Measurements from ENCODE around the gene PITPNC1. TPM values are rescaled to one million over a fixed set of nuclear protein-coding genes. Genes with fewer than 3 reads are reported as not detected.

Gene PITPNC1
- total RNA-seq, 2 donors from 2014 or later: 12.5 to 18.1 TPM

- DNase-seq (ENCODE audit: low spot score): no peak
- H3K4me3 ChIP-seq: no peak overlapping the region
- no peak for TF ChIP-seq CTCF (IDR thresholded peaks at IDR 0.05)
- no peaks in the 10 kb centered on the region for H3K9me3 ChIP-seq
- H3K27ac ChIP-seq: no peak overlapping the region
- no peaks in the 10 kb centered on the region for H3K27me3 ChIP-seq
- H3K4me1 ChIP-seq: no peaks in the 10 kb centered on the region
- H3K36me3 ChIP-seq: peaks cover 87% of the 10 kb centered on the region
These were observed 33.8 kb upstream of the PITPNC1 start for GRCh38 chr17:67343237-67343636.

GRCh38 chr17:67347826-67348225 lies 29.3 kb upstream of the PITPNC1 start:
- no peaks in the 10 kb centered on the region for H3K27me3 ChIP-seq
- H3K4me3 ChIP-seq: no peak overlapping the region
- H3K9me3 ChIP-seq: no peaks in the 10 kb centered on the region
- no peak for DNase-seq (ENCODE audit: low spot score)
- no peak overlapping the region for H3K27ac ChIP-seq
- peaks cover 84% of the 10 kb centered on the region for H3K36me3 ChIP-seq
- TF ChIP-seq CTCF (IDR thresholded peaks at IDR 0.05): no peak
- H3K4me1 ChIP-seq: no peaks in the 10 kb centered on the region

GRCh38 chr17:67349420-67349819 lies 27.7 kb upstream of the PITPNC1 start:
- H3K4me1 ChIP-seq: no peaks in the 10 kb centered on the region
- H3K4me3 ChIP-seq: no peak overlapping the region
- peaks cover 84% of the 10 kb centered on the region for H3K36me3 ChIP-seq
- H3K27ac ChIP-seq: no peak overlapping the region
- no peak for DNase-seq (ENCODE audit: low spot score)
- no peaks in the 10 kb centered on the region for H3K27me3 ChIP-seq
- H3K9me3 ChIP-seq: no peaks in the 10 kb centered on the region
- no peak for TF ChIP-seq CTCF (IDR thresholded peaks at IDR 0.05)

GRCh38 chr17:67353161-67353560 lies 23.9 kb upstream of the PITPNC1 start:
- H3K9me3 ChIP-seq: no peaks in the 10 kb centered on the region
- TF ChIP-seq CTCF (IDR thresholded peaks at IDR 0.05): no peak
- H3K27ac ChIP-seq: no peak overlapping the region
- no peaks in the 10 kb centered on the region for H3K4me1 ChIP-seq
- H3K27me3 ChIP-seq: no peaks in the 10 kb centered on the region
- DNase-seq (ENCODE audit: low spot score): no peak
- H3K4me3 ChIP-seq: no peak overlapping the region
- H3K36me3 ChIP-seq: peaks cover 60% of the 10 kb centered on the region

- DNase-seq (ENCODE audit: low spot score): no peak
- peaks cover 0 to 6% of the 10 kb centered on the region in 2 donors for H3K4me1 ChIP-seq
- H3K27me3 ChIP-seq: no peaks in the 10 kb centered on the region
- no peak overlapping the region for H3K27ac ChIP-seq
- H3K4me3 ChIP-seq: no peak overlapping the region
- H3K9me3 ChIP-seq: no peaks in the 10 kb centered on the region
- no peak for TF ChIP-seq CTCF (IDR thresholded peaks at IDR 0.05)
- peaks cover 51% of the 10 kb centered on the region for H3K36me3 ChIP-seq
These were observed 23.0 kb upstream of the PITPNC1 start for GRCh38 chr17:67353929-67354574.

GRCh38 chr17:67358612-67359011 lies 18.5 kb upstream of the PITPNC1 start:
- no peaks in the 10 kb centered on the region for H3K27me3 ChIP-seq
- H3K4me1 ChIP-seq: peaks cover 0 to 41% of the 10 kb centered on the region in 2 donors
- H3K4me3 ChIP-seq: no peak overlapping the region
- no peaks in the 10 kb centered on the region for H3K9me3 ChIP-seq
- TF ChIP-seq CTCF (IDR thresholded peaks at IDR 0.05): no peak
- no peak for DNase-seq (ENCODE audit: low spot score)
- H3K27ac ChIP-seq: no peak overlapping the region
- peaks cover 27% of the 10 kb centered on the region for H3K36me3 ChIP-seq

Data from right atrium auricular region (tissue), 2 donors.